KOPT-K1 (cell line): ENCODE results near the gene RSAD1.

Experiments used
- H3K27ac ChIP-seq: fragments of 200-600 bp; sonication (generic); 2 replicates; pipeline ENCODE4 v1.5.1; 2016; ENCODE audit warnings: antibody characterized with exemption, mild to moderate bottlenecking, low read depth, low read length; ENCODE audit not compliant: poor library complexity, severe bottlenecking
- H3K36me3 ChIP-seq: fragments of 200-600 bp; sonication (generic); 2 replicates; pipeline ENCODE4 v1.5.1; 2017; ENCODE audit warnings: antibody characterized with exemption, mild to moderate bottlenecking, low read length, moderate library complexity; ENCODE audit not compliant: insufficient read depth
- H3K9me3 ChIP-seq: fragments of 200-600 bp; sonication (generic); 2 replicates; pipeline ENCODE4 v1.5.1; 2017; ENCODE audit warnings: antibody characterized with exemption, low read length, mild to moderate bottlenecking; ENCODE audit not compliant: insufficient read depth, poor library complexity, severe bottlenecking

The RSAD1 gene

DNA sequence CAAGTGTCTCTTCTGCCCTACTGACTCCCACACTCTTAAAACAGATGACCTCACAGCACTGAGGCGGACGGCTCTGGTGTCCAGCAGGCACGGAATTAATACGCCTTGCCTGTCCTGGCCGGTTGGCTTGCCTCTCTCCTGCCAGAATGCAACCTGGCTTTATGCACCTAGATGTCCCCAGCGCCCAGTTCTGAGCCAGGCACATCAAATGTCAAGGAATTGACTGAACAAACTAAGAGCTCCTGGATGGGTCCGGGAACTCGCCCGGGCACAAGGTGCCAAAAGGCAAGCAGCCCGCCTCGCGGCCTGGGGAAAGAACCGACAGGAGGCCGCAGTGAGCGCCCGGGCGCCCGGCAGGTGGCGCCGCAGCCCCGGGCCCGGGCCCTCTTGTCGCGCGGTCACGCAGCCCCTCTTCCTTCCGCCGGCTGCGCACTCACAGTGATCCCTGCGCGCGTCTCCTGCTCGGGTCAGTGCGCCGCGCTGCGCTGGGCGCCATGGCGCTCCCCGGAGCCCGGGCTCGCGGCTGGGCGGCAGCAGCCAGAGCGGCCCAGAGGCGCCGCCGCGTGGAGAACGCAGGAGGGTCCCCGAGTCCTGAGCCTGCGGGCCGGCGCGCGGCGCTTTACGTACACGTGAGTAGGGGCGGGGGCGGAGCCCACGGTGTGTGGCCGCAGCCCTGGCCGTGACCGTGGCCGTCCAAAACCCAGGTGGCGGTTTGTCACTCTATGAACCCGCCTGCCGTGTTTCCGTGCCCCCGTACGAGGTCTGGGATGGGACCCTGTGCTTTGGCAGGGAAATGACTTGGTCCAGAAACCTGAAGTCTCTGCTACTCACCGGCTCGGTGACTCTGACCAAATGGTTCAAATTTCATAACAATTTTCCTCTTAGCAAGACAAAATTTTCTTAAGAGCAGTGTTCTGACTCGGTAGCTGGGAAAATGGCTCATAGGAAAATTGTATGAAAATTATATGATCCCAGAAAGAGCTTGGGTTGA, at the start of gene RSAD1:
Gene RSAD1, plus strand, starts transcription at position 470 of the 991 bp plus-strand sequence. Its CDS starts 25 bp downstream, at position 495.
- H3K36me3 ChIP-seq: peaks cover 25% of the 10 kb centered on the region
- no peaks in the 10 kb centered on the region for H3K9me3 ChIP-seq
- H3K27ac ChIP-seq: peak within 1 kb of the TSS; percentile 70

DNA sequence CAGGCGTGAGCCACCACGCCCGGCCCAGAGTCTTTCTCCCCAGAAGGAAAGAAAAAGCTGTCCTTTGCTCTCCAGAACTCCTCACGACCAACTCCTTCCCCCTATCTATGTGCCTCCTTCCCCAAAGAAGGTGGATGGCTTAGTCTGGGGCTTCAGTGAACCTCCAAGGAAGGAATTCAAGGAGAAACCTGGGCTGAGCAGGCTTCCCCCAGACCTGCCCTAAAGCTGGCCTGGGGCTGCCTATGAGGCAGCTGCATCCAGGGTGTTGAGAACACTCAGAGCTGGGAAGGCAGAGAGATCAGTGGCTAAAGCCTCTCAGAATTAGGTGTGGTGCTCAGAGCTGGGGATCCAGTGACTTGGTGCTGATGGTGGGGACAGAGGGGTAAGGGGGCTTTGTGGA, 48.9 kb upstream of the RSAD1 start:
- H3K9me3 ChIP-seq: no peaks in the 10 kb centered on the region
- no peak overlapping the region for H3K27ac ChIP-seq
- no peaks in the 10 kb centered on the region for H3K36me3 ChIP-seq

GRCh38 chr17:50430821-50431618, 47.6 kb upstream of the RSAD1 start:
- H3K27ac ChIP-seq: no peak overlapping the region
- H3K36me3 ChIP-seq: no peaks in the 10 kb centered on the region
- no peaks in the 10 kb centered on the region for H3K9me3 ChIP-seq

DNA sequence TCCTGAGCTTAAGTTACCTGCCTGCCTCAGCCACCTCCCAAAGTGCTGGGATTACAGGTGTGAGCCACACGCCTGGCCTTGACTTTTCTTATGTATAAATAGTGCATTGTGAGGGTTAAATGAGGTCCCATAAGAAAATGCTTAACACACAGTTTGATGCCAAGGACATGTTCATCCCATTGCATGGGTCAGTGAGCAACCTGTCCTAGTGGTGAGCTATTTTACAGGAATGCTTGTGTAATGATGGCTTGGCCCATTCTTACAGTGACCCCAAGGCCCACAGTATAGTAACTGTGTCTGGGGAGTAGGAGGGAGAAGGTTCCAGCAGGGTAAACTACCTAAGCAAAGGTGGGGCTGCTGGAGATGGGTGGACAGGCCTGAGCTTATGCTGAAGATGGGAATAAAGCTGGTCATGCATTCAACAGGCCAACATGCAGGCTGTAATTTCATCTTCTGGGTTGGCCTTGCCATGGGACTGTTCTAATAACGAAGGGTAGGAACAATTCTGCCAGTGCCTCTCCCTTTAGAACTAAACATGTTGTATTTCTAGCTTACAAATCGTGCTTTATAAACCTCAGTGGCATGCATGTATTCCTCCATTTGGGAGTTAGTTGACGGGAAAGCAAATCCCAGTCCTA, 46.4 kb upstream of the RSAD1 start:
- Histone ChIP-seq H3K9me3 (no peaks in the 10 kb centered on the region), H3K27ac (no peak overlapping the region), H3K36me3 (no peaks in the 10 kb centered on the region; the same call in 1 of the 2 replicates)

DNA sequence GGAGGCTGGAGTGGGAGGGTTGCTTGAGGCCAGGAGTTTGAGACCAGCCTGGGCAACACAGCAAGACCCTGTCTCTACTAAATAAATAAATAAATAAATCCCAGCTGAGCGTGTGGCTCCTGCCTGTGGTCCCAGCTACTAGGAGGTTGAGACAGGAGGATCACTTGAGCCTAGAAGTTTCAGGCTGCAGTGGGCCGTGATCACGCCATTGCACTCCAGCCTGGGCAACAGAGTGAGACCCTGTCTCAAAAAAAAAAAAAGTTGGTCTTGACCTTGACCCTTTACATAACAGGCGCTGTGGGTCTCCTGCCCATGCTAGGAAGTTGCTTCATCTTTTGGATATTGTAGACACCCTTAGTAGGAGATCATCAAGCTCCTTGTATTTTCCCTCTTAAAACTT, 41.3 kb upstream of the RSAD1 start:
- Histone ChIP-seq H3K27ac (no peak overlapping the region), H3K9me3 (no peaks in the 10 kb centered on the region), H3K36me3 (no peaks in the 10 kb centered on the region; the same call in 1 of the 2 replicates)

DNA sequence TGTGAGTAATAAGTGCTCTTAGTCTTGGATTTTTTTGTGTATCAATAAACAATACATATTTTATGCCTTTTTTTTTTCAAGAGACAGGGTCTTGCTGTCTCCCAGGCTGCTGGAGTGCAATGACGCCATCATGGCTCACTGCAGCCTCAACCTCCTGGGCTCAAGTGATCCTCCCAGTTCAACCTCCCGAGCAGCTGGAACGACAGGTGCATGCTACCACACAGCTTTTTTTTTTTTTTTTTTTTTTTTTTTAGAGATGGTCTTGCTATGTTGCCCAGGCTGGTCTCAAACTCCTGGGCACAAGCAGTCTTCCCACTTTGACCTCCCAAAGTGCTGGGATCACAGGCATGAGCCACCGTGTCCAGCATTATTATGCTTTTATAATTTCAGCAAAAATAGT, 39.7 kb upstream of the RSAD1 start:
- no peak overlapping the region for H3K27ac ChIP-seq
- H3K36me3 ChIP-seq: no peaks in the 10 kb centered on the region; the same call in 1 of the 2 replicates
- H3K9me3 ChIP-seq: no peaks in the 10 kb centered on the region

DNA sequence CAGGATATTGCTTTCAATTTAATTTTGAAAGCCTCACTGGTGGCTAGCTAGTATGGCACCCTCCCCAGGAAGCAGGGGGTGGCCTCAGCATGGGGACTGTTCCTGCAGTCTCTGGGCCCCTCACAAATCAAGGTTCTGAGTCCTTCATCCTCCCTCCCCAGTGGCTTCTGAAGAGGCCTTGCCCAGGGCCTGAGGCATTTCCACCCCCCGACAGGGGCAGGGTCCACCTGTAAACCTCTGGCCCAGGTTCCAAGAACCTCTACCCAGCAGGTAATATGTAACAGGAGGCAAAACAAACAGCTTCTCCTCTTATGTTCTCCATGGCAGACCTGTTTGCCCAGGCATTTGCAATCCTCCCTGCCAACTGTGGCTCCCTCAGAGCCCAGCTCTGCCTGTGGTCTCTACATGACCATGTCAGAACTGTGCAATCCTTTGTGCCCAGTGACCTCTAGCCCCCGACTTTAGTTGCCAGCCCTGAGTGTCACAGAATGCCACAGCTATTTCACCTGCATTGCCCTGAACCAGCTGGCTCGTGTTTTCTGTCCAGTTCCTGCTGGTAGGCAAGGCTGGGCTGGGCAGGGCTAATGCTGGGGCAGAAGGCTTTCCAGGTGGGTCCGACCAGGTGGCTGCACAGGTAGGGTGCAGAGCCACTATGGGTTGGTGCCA, 38.4 kb upstream of the RSAD1 start:
- Histone ChIP-seq H3K36me3 (no peaks in the 10 kb centered on the region; the same call in 1 of the 2 replicates), H3K9me3 (no peaks in the 10 kb centered on the region), H3K27ac (no peak overlapping the region)

DNA sequence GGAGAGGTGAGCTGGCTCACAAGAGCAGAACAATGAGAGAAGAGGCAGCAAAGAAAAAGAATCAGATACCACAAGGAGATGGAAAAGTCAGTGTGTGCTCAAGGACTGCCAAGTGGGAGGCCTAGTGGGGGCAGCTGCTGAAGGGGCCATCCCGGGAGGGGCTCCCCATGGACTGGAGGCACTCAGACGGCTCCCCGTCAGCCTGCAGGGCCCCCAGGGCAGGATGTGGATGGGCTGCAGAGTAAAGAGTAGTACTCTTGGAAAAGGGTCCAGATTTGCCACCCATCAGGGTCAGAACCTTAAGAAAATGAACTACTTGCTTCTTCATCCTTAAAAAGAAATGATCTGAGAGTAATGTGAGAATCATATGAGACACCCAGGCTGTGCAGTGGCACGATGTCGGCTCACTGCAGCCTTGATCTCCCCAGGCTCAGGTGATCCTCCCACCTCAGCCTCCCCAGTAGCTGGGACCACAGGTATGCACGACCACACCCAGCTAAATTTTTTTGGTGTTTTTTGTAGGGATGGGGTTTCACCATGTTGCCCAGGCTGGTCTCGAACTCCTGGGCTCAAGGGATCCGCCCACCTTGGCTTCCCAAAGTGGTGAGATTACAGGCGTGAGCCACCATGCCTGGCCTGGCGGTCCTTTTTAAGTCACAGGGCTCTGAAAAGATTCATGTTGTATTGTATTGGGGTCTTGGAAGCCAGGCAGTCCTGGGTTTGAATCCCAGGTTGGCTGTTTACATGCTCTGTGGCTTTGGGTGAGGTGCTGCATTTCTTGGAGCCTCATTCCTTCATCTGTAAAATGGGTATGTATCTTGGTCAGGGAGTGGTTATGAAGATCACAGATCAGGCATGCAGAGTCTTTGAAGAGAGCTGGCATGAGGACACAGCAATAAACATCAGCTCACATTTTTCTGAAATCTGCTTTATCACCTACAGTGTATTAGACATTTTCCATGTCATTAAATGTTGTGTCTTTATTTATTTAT, 37.5 kb upstream of the RSAD1 start:
- H3K27ac ChIP-seq: no peak overlapping the region
- H3K9me3 ChIP-seq: no peaks in the 10 kb centered on the region
- H3K36me3 ChIP-seq: no peaks in the 10 kb centered on the region; the same call in 1 of the 2 replicates

- H3K9me3 ChIP-seq: no peaks in the 10 kb centered on the region
- no peak overlapping the region for H3K27ac ChIP-seq
- H3K36me3 ChIP-seq: no peaks in the 10 kb centered on the region
These were observed 35.1 kb upstream of the RSAD1 start for GRCh38 chr17:50443505-50443974.

- Histone ChIP-seq H3K36me3 (no peaks in the 10 kb centered on the region), H3K9me3 (no peaks in the 10 kb centered on the region), H3K27ac (no peak overlapping the region)
These were observed 33.6 kb upstream of the RSAD1 start for GRCh38 chr17:50444841-50445715.

GRCh38 chr17:50445730-50446325, 32.8 kb upstream of the RSAD1 start:
- H3K9me3 ChIP-seq: no peaks in the 10 kb centered on the region
- no peaks in the 10 kb centered on the region for H3K36me3 ChIP-seq
- H3K27ac ChIP-seq: no peak overlapping the region

DNA sequence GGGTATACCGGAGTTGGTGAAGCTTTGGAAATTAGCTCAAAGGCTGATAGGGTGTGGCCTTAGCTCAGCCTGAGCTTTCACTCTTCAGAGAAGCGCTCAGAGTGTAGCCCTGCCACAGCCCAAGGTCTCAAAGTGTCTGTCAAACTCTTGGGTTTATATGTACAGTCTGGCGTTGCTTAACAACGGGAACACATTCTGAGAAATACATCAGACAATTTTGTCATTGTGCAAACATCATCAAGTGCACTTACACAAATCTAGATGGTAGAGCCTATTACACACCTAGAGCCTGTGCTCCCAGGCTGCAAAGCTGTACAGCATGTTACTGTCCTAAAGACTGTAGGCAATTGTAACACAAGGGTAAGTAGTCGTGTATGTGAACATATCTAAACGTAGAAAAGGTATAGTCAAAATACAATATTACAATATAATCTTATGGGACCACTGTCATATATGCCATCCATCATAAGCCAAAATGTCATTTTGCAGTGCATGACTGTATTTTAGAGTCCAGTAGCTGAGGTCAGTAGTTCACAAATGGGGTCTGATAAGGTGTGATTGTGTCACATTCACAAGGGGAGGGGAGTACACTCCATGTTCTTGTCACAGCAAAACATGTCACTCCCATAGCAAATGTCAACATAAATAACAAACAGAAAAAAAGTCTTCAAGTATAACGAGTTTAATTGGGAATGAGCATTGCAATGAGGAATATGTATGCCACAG, 30.6 kb upstream of the RSAD1 start:
- Histone ChIP-seq H3K27ac (no peak overlapping the region), H3K9me3 (no peaks in the 10 kb centered on the region), H3K36me3 (no peaks in the 10 kb centered on the region)
